Measurements from ENCODE around the gene SYVN1. TPM values are rescaled to one million over a fixed set of nuclear protein-coding genes. Genes with fewer than 3 reads are reported as not detected.

SYVN1 gene
- total and polyA plus RNA-seq, 11 donors = 13.9 to 65.8 (median 28.2) TPM

GRCh38 chr11:65165410-65166317 is 31.3 kb upstream of the SYVN1 start:
- DNase-seq (no peak), ATAC-seq (no peak)
- Histone ChIP-seq H3K27ac (peak overlapping the region in 1 of 12 donors; percentile 25), H3K27me3 (no peaks in the 10 kb centered on the region), H3K4me3 (peak overlapping the region in 7 of 12 donors; percentile 3 to 43 (median 23)), H3K9me3 (no peaks in the 10 kb centered on the region), H3K4me1 (peaks cover 0 to 7% (median 0%) of the 10 kb centered on the region in 12 donors), H3K36me3 (no peaks in the 10 kb centered on the region)
- intact Hi-C loops (cut with DNase I) = no loop called here
- TF ChIP-seq, protein P1, sequence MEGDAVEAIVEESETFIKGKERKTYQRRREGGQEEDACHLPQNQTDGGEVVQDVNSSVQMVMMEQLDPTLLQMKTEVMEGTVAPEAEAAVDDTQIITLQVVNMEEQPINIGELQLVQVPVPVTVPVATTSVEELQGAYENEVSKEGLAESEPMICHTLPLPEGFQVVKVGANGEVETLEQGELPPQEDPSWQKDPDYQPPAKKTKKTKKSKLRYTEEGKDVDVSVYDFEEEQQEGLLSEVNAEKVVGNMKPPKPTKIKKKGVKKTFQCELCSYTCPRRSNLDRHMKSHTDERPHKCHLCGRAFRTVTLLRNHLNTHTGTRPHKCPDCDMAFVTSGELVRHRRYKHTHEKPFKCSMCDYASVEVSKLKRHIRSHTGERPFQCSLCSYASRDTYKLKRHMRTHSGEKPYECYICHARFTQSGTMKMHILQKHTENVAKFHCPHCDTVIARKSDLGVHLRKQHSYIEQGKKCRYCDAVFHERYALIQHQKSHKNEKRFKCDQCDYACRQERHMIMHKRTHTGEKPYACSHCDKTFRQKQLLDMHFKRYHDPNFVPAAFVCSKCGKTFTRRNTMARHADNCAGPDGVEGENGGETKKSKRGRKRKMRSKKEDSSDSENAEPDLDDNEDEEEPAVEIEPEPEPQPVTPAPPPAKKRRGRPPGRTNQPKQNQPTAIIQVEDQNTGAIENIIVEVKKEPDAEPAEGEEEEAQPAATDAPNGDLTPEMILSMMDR (IDR thresholded peaks at IDR 0.05) = no peak
- TF ChIP-seq POLR2A (IDR thresholded peaks at IDR 0.05) = no peak
- WGBS, 4 donors = 54 to 61% (median 59%) methylated on average over 31 of the region's 31 CpGs

DNA sequence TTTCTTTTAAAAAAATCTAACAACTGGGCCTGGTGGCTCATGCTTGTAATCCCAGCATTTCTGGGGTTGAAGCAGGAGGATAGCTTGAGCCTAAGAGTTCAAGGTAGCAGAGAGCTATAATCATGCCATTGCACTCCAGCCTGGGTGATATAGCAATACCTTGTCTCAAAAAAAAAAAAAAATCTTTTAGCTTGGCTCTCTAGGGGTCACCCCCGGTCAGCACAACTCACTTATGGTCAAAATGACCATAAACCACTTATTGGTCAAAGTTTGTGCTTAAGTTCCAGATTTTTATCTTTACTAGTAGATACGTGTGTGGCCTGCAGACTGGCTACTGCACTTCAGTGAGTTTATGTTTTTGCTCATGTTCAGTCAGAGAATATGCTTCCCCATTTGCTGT is 29.4 kb upstream of the SYVN1 start:
- DNase-seq (no peak), ATAC-seq (no peak)
- Histone ChIP-seq H3K27ac (no peak overlapping the region), H3K4me1 (no peaks in the 10 kb centered on the region), H3K27me3 (no peaks in the 10 kb centered on the region), H3K36me3 (no peaks in the 10 kb centered on the region), H3K4me3 (no peak overlapping the region), H3K9me3 (no peaks in the 10 kb centered on the region)
- TF ChIP-seq, protein P1 (IDR thresholded peaks at IDR 0.05) = no peak
- no peak for TF ChIP-seq POLR2A (IDR thresholded peaks at IDR 0.05)
- intact Hi-C loops (cut with DNase I) = no loop called here
- WGBS, 4 donors = 83 to 94% (median 85%) methylated on average over 2 of the region's 2 CpGs

GRCh38 chr11:65160643-65161042 is 26.3 kb upstream of the SYVN1 start:
- no peak overlapping the region for H3K27ac ChIP-seq
- DNase-seq = no peak
- H3K9me3 ChIP-seq = no peaks in the 10 kb centered on the region
- 79 to 84% (median 81%) methylated on average over 3 of the region's 3 CpGs for WGBS, 4 donors
- no peak overlapping the region for H3K4me3 ChIP-seq
- intact Hi-C loops (cut with DNase I) = no loop called here
- TF ChIP-seq, protein P1 (IDR thresholded peaks at IDR 0.05) = no peak
- TF ChIP-seq POLR2A (IDR thresholded peaks at IDR 0.05) = no peak
- no peaks in the 10 kb centered on the region for H3K27me3 ChIP-seq
- no peaks in the 10 kb centered on the region for H3K36me3 ChIP-seq
- no peaks in the 10 kb centered on the region for H3K4me1 ChIP-seq
- ATAC-seq = no peak

- Histone ChIP-seq H3K4me1 (no peaks in the 10 kb centered on the region), H3K9me3 (no peaks in the 10 kb centered on the region), H3K27ac (no peak overlapping the region), H3K4me3 (no peak overlapping the region), H3K27me3 (no peaks in the 10 kb centered on the region), H3K36me3 (no peaks in the 10 kb centered on the region)
- 81 to 88% (median 82%) methylated on average over 5 of the region's 5 CpGs for WGBS, 4 donors
- no peak for DNase-seq
- ATAC-seq = no peak
- TF ChIP-seq POLR2A (IDR thresholded peaks at IDR 0.05) = no peak
- TF ChIP-seq, protein P1 (IDR thresholded peaks at IDR 0.05) = no peak
- intact Hi-C loops (cut with DNase I) = no loop called here
These were observed 24.7 kb upstream of the SYVN1 start for GRCh38 chr11:65159012-65159411.

Data from heart left ventricle (tissue), 16 donors.